HEK293 (cell line): ENCODE measurements around the gene TRIM50.

ENCODE experiments used
- CTCF ChIA-PET: fragments of 350-600 bp; formaldehyde crosslinking; extraction: SDS; loops from one replicate; lab custom pipeline; 2021; ENCODE audit warnings: antibody characterized with exemption; lab: Yijun Ruan, JAX
- POLR2A ChIA-PET: fragments of 300-600 bp; formaldehyde crosslinking; extraction: SDS; loops from one replicate; lab custom pipeline; 2020; ENCODE audit warnings: antibody characterized with exemption, inconsistent platforms; lab: Yijun Ruan, JAX
- H3K27ac ChIP-seq: fragments of 200-500 bp; sonication (Bioruptor generic); 2 replicates; pipeline ENCODE4 v1.5.1; 2014; ENCODE audit warnings: low read depth, low read length, control low read depth, inconsistent platforms; ENCODE audit errors: extremely low read depth
- H3K36me3 ChIP-seq, 2 experiments: fragments of 200-500 bp in 1 of 2; sonication (Bioruptor generic) in 1 of 2; 1 replicate in 1 of 2; 2 replicates in 1 of 2; pipeline ENCODE4 v1.5.1; 2014 to 2017; ENCODE audit warnings: inconsistent platforms in 2 of 2, low read length in 2 of 2; ENCODE audit not compliant: control insufficient read depth in 2 of 2, insufficient read depth in 1 of 2
- H3K4me1 ChIP-seq: fragments of 200-500 bp; sonication (Bioruptor generic); 2 replicates; pipeline ENCODE4 v1.5.1; 2014; ENCODE audit warnings: mild to moderate bottlenecking, low read length, inconsistent platforms; ENCODE audit not compliant: control insufficient read depth, insufficient read depth
- H3K4me3 ChIP-seq: 2 replicates; pipeline ENCODE4 v1.5.1; 2011; ENCODE audit warnings: low read depth, mild to moderate bottlenecking, control low read depth, low read length, moderate library complexity
- H3K9me3 ChIP-seq: fragments of 200-500 bp; sonication (Bioruptor generic); 2 replicates; pipeline ENCODE4 v1.5.1; 2014; ENCODE audit warnings: low read depth, low read length, inconsistent platforms; ENCODE audit not compliant: control insufficient read depth, insufficient read depth
- MEIS1 ChIP-seq: sonication (generic); formaldehyde crosslinking; IDR thresholded peaks from 2 replicates; pipeline ENCODE4 v1.8.1; 2022; ENCODE audit warnings: missing genetic modification reagents, mild to moderate bottlenecking, borderline replicate concordance
- SCRT2 ChIP-seq: fragments of 450-650 bp; formaldehyde crosslinking; IDR thresholded peaks from 2 replicates; pipeline ENCODE4 v1.5.1; 2016; ENCODE audit warnings: missing biosample characterization, missing genetic modification characterization
- SP7 ChIP-seq: fragments of 450-650 bp; formaldehyde crosslinking; IDR thresholded peaks from 2 replicates; pipeline ENCODE4 v1.5.1; 2016; ENCODE audit warnings: missing biosample characterization, missing genetic modification characterization
- YY2 ChIP-seq: fragments of 450-650 bp; formaldehyde crosslinking; IDR thresholded peaks from 2 replicates; pipeline ENCODE4 v1.5.1; 2016; ENCODE audit warnings: missing biosample characterization, missing genetic modification characterization
- ZIC2 ChIP-seq: fragments of 450-650 bp; formaldehyde crosslinking; IDR thresholded peaks from 2 replicates; pipeline ENCODE4 v1.5.1; 2016; ENCODE audit warnings: missing biosample characterization, missing genetic modification characterization
- ZNF184 ChIP-seq: fragments of 450-650 bp; IDR thresholded peaks from 2 replicates; pipeline ENCODE4 v1.5.1; 2018; ENCODE audit warnings: missing biosample characterization, mild to moderate bottlenecking, missing genetic modification characterization
- ZNF202 ChIP-seq: fragments of 450-650 bp; formaldehyde crosslinking; IDR thresholded peaks from 2 replicates; pipeline ENCODE4 v1.5.1; 2016; ENCODE audit warnings: missing biosample characterization, missing genetic modification characterization, borderline replicate concordance
- ZNF366 ChIP-seq: fragments of 450-650 bp; formaldehyde crosslinking; conservative IDR thresholded peaks from 2 replicates; pipeline ENCODE4 v1.5.1; 2016; ENCODE audit warnings: missing biosample characterization, missing genetic modification characterization
- ZNF404 ChIP-seq: fragments of 450-650 bp; formaldehyde crosslinking; IDR thresholded peaks from 2 replicates; pipeline ENCODE4 v1.5.1; 2017; ENCODE audit warnings: missing biosample characterization, missing genetic modification characterization
- ZNF830 ChIP-seq: fragments of 450-650 bp; IDR thresholded peaks from 2 replicates; pipeline ENCODE4 v1.5.0; 2018; ENCODE audit warnings: missing biosample characterization, missing genetic modification characterization, low read depth, mild to moderate bottlenecking, moderate library complexity
- TF ChIP-seq, protein P1 (sequence below): fragments of 450-650 bp; formaldehyde crosslinking; IDR thresholded peaks from 2 replicates; pipeline ENCODE4 v1.5.1; 2016; ENCODE audit warnings: missing biosample characterization, missing genetic modification characterization, borderline replicate concordance
- TF ChIP-seq, protein P2 (sequence below): fragments of 450-650 bp; formaldehyde crosslinking; IDR thresholded peaks from 2 replicates; pipeline ENCODE4 v1.5.1; 2016; ENCODE audit warnings: missing biosample characterization, missing genetic modification characterization, borderline replicate concordance
- TF ChIP-seq, protein P3 (sequence below): fragments of 450-650 bp; formaldehyde crosslinking; IDR thresholded peaks from 2 replicates; pipeline ENCODE4 v1.5.1; 2016; ENCODE audit warnings: missing biosample characterization, missing genetic modification characterization

TRIM50 gene

GRCh38 chr7:73349763-73350162 is 21.9 kb upstream of the TRIM50 start (continued):
- TF ChIP-seq, protein P1, sequence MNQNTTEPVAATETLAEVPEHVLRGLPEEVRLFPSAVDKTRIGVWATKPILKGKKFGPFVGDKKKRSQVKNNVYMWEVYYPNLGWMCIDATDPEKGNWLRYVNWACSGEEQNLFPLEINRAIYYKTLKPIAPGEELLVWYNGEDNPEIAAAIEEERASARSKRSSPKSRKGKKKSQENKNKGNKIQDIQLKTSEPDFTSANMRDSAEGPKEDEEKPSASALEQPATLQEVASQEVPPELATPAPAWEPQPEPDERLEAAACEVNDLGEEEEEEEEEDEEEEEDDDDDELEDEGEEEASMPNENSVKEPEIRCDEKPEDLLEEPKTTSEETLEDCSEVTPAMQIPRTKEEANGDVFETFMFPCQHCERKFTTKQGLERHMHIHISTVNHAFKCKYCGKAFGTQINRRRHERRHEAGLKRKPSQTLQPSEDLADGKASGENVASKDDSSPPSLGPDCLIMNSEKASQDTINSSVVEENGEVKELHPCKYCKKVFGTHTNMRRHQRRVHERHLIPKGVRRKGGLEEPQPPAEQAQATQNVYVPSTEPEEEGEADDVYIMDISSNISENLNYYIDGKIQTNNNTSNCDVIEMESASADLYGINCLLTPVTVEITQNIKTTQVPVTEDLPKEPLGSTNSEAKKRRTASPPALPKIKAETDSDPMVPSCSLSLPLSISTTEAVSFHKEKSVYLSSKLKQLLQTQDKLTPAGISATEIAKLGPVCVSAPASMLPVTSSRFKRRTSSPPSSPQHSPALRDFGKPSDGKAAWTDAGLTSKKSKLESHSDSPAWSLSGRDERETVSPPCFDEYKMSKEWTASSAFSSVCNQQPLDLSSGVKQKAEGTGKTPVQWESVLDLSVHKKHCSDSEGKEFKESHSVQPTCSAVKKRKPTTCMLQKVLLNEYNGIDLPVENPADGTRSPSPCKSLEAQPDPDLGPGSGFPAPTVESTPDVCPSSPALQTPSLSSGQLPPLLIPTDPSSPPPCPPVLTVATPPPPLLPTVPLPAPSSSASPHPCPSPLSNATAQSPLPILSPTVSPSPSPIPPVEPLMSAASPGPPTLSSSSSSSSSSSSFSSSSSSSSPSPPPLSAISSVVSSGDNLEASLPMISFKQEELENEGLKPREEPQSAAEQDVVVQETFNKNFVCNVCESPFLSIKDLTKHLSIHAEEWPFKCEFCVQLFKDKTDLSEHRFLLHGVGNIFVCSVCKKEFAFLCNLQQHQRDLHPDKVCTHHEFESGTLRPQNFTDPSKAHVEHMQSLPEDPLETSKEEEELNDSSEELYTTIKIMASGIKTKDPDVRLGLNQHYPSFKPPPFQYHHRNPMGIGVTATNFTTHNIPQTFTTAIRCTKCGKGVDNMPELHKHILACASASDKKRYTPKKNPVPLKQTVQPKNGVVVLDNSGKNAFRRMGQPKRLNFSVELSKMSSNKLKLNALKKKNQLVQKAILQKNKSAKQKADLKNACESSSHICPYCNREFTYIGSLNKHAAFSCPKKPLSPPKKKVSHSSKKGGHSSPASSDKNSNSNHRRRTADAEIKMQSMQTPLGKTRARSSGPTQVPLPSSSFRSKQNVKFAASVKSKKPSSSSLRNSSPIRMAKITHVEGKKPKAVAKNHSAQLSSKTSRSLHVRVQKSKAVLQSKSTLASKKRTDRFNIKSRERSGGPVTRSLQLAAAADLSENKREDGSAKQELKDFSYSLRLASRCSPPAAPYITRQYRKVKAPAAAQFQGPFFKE (tag by site-specific recombination): no peak
- TF ChIP-seq, protein P2, sequence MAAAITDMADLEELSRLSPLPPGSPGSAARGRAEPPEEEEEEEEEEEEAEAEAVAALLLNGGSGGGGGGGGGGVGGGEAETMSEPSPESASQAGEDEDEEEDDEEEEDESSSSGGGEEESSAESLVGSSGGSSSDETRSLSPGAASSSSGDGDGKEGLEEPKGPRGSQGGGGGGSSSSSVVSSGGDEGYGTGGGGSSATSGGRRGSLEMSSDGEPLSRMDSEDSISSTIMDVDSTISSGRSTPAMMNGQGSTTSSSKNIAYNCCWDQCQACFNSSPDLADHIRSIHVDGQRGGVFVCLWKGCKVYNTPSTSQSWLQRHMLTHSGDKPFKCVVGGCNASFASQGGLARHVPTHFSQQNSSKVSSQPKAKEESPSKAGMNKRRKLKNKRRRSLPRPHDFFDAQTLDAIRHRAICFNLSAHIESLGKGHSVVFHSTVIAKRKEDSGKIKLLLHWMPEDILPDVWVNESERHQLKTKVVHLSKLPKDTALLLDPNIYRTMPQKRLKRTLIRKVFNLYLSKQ (tag by site-specific recombination): no peak
- no peak for TF ChIP-seq ZNF404
- TF ChIP-seq ZIC2 (tag by site-specific recombination): no peak
- TF ChIP-seq ZNF366 (tag by site-specific recombination): no peak
- TF ChIP-seq ZNF184 (tag by site-specific recombination): no peak
- TF ChIP-seq, all 188 proteins: peak for 0

- TF ChIP-seq ZNF830: no peak
- no peak for TF ChIP-seq SP7 (tag by site-specific recombination)
- TF ChIP-seq MEIS1 (CRISPR knock-in tag): no peak
- TF ChIP-seq YY2: no peak
- no peak for TF ChIP-seq ZNF202 (tag by site-specific recombination)
- POLR2A ChIA-PET: no interaction called here
These were observed 18.1 kb upstream of the TRIM50 start for GRCh38 chr7:73345951-73346350.

GRCh38 chr7:73345538-73345937 is 17.7 kb upstream of the TRIM50 start:
- TF ChIP-seq SCRT2: peak; percentile 37; the same call in 1 of the 2 replicates
- TF ChIP-seq, protein P3, sequence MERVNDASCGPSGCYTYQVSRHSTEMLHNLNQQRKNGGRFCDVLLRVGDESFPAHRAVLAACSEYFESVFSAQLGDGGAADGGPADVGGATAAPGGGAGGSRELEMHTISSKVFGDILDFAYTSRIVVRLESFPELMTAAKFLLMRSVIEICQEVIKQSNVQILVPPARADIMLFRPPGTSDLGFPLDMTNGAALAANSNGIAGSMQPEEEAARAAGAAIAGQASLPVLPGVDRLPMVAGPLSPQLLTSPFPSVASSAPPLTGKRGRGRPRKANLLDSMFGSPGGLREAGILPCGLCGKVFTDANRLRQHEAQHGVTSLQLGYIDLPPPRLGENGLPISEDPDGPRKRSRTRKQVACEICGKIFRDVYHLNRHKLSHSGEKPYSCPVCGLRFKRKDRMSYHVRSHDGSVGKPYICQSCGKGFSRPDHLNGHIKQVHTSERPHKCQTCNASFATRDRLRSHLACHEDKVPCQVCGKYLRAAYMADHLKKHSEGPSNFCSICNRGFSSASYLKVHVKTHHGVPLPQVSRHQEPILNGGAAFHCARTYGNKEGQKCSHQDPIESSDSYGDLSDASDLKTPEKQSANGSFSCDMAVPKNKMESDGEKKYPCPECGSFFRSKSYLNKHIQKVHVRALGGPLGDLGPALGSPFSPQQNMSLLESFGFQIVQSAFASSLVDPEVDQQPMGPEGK (tag by site-specific recombination): no peak
- H3K4me1 ChIP-seq: no peaks in the 10 kb centered on the region
- no peak overlapping the region for H3K27ac ChIP-seq
- no peak overlapping the region for H3K4me3 ChIP-seq
- no peaks in the 10 kb centered on the region for H3K9me3 ChIP-seq
- no peaks in the 10 kb centered on the region for H3K36me3 ChIP-seq
- ChIA-PET CTCF (interaction anchor here (0.6 to 1.3 kb wide), 4 partner anchors 15 to 602 kb away, joined by 3 to 5 read pairs (median 3); no protein-coding TSS in a partner anchor), POLR2A (no interaction called here)

More at GRCh38 chr7:73345951-73346350, 18.1 kb upstream of the TRIM50 start:
- H3K4me3 ChIP-seq: no peak overlapping the region
- H3K36me3 ChIP-seq: no peaks in the 10 kb centered on the region
- no peak overlapping the region for H3K27ac ChIP-seq
- no peaks in the 10 kb centered on the region for H3K9me3 ChIP-seq
- H3K4me1 ChIP-seq: no peaks in the 10 kb centered on the region
- CTCF ChIA-PET: interaction anchor here (0.6 to 1.3 kb wide), 3 partner anchors 19 to 602 kb away, joined by 3 to 5 read pairs (median 3); no protein-coding TSS in a partner anchor
